ENCODE measurements around the gene SHC1. TPM values are rescaled to one million over a fixed set of nuclear protein-coding genes. Genes with fewer than 3 reads are reported as not detected.

Gene SHC1
- total RNA-seq, 4 donors from 2014 or later = 152 to 265 (median 171) TPM

GRCh38 chr1:154969246-154969645, 1.3 kb downstream of the SHC1 start:
- ATAC-seq (ENCODE audit: low FRiP score) (no peak), DNase-seq (ENCODE audit: low spot score) (no peak)
- no peak for TF ChIP-seq CTCF (IDR thresholded peaks at IDR 0.05)

- TF ChIP-seq CTCF (IDR thresholded peaks at IDR 0.05) = no peak
- ATAC-seq (ENCODE audit: low FRiP score) (no peak), DNase-seq (ENCODE audit: low spot score) (no peak)
These were observed 1.8 kb downstream of the SHC1 start for GRCh38 chr1:154968731-154969130.

- TF ChIP-seq CTCF (IDR thresholded peaks at IDR 0.05) = no peak
- ATAC-seq (ENCODE audit: low FRiP score) (no peak), DNase-seq (ENCODE audit: low spot score) (no peak)
These were observed 3.1 kb downstream of the SHC1 start for GRCh38 chr1:154967331-154967950.

GRCh38 chr1:154966111-154966510, 4.4 kb downstream of the SHC1 start:
- ATAC-seq (ENCODE audit: low FRiP score) (no peak), DNase-seq (ENCODE audit: low spot score) (no peak)
- TF ChIP-seq CTCF (IDR thresholded peaks at IDR 0.05) = no peak

- DNase-seq (ENCODE audit: low spot score) (no peak), ATAC-seq (ENCODE audit: low FRiP score) (no peak)
- TF ChIP-seq CTCF (IDR thresholded peaks at IDR 0.05) = no peak
These were observed 6.2 kb downstream of the SHC1 start for GRCh38 chr1:154964359-154964758.

- ATAC-seq (ENCODE audit: low FRiP score) (no peak), DNase-seq (ENCODE audit: low spot score) (no peak)
- no peak for TF ChIP-seq CTCF (IDR thresholded peaks at IDR 0.05)
These were observed 6.9 kb downstream of the SHC1 start for GRCh38 chr1:154963643-154964042.

- DNase-seq (ENCODE audit: low spot score) (no peak), ATAC-seq (ENCODE audit: low FRiP score) (no peak)
- TF ChIP-seq CTCF (IDR thresholded peaks at IDR 0.05) = no peak
These were observed 7.7 kb downstream of the SHC1 start for GRCh38 chr1:154962795-154963330.
